Gastrocnemius medialis (tissue), 4 donors: ENCODE measurements around the gene POLR2A.

ENCODE experiments used
- POLR2A ChIP-seq, 2 donors: fragments of 450-650 bp; IDR thresholded peaks; one replicate each; pipeline ENCODE4 v1.6.1; 2017; ENCODE audit warnings: antibody characterized with exemption in 2 of 2, mild to moderate bottlenecking in 2 of 2, moderate library complexity in 2 of 2
- TF ChIP-seq, protein P1 (sequence below), 5 experiments: fragments of 450-650 bp in 3 of 5; fragments of 200-600 bp in 2 of 5; sonication (generic) in 2 of 5; IDR thresholded peaks in 4 of 5; conservative IDR thresholded peaks in 1 of 5; 1 replicate in 4 of 5; 2 replicates in 1 of 5; pipeline ENCODE4 v1.5.1; 2016 to 2019; ENCODE audit warnings: antibody characterized with exemption in 5 of 5, mild to moderate bottlenecking in 3 of 5, moderate library complexity in 3 of 5

DNA sequence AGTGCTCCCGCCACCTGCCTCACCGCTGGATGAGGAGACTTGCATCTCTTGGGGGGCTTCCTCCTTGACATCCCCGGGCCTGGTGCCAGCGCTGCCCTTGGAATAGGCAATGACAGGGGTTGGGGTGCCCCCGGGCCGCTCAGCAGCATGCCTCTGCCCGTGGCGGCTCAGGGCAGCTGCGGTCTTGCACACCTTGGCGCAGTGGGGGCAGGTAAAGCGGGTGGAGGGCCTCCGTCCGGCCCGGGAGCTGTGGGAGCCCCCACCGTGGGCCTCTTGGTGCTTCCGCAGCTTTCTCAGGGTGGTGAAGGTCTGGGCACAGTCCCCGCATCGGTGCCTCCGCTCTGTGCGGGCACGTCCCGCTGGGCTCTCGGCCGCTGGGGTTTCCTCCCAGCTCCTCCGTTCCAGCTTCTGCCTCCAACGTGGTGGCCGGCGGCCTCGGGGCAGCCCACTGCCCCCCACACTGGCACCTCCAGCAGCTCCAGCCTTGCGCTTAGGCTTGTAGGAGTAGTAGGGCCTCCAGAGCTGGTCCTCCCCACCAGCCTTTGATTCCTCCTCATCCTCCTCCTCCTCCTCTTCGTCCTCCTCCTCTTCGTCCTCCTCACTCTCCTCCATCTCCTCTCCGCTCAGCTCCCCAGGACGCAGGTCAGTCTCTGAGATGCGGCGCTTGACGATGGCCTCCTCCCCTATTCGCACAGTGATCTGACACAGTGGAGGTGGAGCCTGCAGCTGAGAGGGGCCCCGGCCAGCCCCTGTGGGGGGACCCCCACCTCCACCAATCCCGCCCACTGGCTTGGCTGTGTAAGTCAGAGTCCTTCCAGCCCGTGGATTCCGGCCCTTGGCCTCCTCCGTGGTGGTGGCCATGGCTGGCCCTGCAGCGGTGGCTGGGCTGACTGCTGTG is 21.4 kb upstream of the POLR2A start:
- TF ChIP-seq POLR2A (IDR thresholded peaks at IDR 0.05) = no peak
- TF ChIP-seq, protein P1, sequence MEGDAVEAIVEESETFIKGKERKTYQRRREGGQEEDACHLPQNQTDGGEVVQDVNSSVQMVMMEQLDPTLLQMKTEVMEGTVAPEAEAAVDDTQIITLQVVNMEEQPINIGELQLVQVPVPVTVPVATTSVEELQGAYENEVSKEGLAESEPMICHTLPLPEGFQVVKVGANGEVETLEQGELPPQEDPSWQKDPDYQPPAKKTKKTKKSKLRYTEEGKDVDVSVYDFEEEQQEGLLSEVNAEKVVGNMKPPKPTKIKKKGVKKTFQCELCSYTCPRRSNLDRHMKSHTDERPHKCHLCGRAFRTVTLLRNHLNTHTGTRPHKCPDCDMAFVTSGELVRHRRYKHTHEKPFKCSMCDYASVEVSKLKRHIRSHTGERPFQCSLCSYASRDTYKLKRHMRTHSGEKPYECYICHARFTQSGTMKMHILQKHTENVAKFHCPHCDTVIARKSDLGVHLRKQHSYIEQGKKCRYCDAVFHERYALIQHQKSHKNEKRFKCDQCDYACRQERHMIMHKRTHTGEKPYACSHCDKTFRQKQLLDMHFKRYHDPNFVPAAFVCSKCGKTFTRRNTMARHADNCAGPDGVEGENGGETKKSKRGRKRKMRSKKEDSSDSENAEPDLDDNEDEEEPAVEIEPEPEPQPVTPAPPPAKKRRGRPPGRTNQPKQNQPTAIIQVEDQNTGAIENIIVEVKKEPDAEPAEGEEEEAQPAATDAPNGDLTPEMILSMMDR (IDR thresholded peaks at IDR 0.05 in 4 of 5, conservative IDR thresholded peaks at IDR 0.05 in 1 of 5) = no peak
